Measurements from ENCODE around the gene BPIFB1. TPM values are rescaled to one million over a fixed set of nuclear protein-coding genes. Genes with fewer than 3 reads are reported as not detected.

Gene BPIFB1
- total RNA-seq, 1 experiment from 2014 or later = not detected

GRCh38 chr20:33296206-33296605 lies 13.2 kb downstream of the BPIFB1 start (continued):
- no peak for TF ChIP-seq AFF4 (CRISPR knock-in tag; IDR thresholded peaks at IDR 0.05; ENCODE audit: borderline replicate concordance)
- no peak for TF ChIP-seq SMAD3 (CRISPR knock-in tag; IDR thresholded peaks at IDR 0.05; ENCODE audit: borderline replicate concordance)
- TF ChIP-seq, protein P1, sequence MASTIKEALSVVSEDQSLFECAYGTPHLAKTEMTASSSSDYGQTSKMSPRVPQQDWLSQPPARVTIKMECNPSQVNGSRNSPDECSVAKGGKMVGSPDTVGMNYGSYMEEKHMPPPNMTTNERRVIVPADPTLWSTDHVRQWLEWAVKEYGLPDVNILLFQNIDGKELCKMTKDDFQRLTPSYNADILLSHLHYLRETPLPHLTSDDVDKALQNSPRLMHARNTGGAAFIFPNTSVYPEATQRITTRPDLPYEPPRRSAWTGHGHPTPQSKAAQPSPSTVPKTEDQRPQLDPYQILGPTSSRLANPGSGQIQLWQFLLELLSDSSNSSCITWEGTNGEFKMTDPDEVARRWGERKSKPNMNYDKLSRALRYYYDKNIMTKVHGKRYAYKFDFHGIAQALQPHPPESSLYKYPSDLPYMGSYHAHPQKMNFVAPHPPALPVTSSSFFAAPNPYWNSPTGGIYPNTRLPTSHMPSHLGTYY (CRISPR knock-in tag; IDR thresholded peaks at IDR 0.05) = no peak
- no peak for TF ChIP-seq E2F4 (CRISPR knock-in tag; IDR thresholded peaks at IDR 0.05; ENCODE audit: borderline replicate concordance, low read depth)
- TF ChIP-seq, protein P2, sequence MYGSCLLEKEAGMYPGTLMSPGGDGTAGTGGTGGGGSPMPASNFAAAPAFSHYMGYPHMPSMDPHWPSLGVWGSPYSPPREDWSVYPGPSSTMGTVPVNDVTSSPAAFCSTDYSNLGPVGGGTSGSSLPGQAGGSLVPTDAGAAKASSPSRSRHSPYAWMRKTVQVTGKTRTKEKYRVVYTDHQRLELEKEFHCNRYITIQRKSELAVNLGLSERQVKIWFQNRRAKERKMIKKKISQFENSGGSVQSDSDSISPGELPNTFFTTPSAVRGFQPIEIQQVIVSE (CRISPR knock-in tag; IDR thresholded peaks at IDR 0.05; ENCODE audit: borderline replicate concordance) = no peak
- no peak for TF ChIP-seq CREM (CRISPR knock-in tag; IDR thresholded peaks at IDR 0.05)

GRCh38 chr20:33298391-33298790 lies 15.4 kb downstream of the BPIFB1 start:
- ChIA-PET POLR2A (no interaction called here), CTCF (interaction anchor here (0.5 to 3.4 kb wide), 17 partner anchors 12 to 369 kb away, joined by 3 to 33 read pairs (median 4); partner anchors contain the start of gene ACTL10)
- no peak for DNase-seq (ENCODE audit: low spot score)
- Mint-ChIP-seq H3K9me3 (no peaks in the 10 kb centered on the region), H3K27me3 (ENCODE audit: low read depth) (0 out of 2 replicates have a peak, but pooled peaks cover 3% of the 10 kb centered on the region), H3K4me1 (peaks cover 7% of the 10 kb centered on the region; the same call in 1 of the 2 replicates), H3K4me3 (no peak overlapping the region), H3K36me3 (no peaks in the 10 kb centered on the region), H3K27ac (no peak overlapping the region)
- TF ChIP-seq TCF7 (CRISPR knock-in tag; IDR thresholded peaks at IDR 0.05; ENCODE audit: low read depth) (no peak), ETV6 (CRISPR knock-in tag; IDR thresholded peaks at IDR 0.05) (no peak), ZNF671 (CRISPR knock-in tag; IDR thresholded peaks at IDR 0.05) (no peak), PRDM15 (CRISPR knock-in tag; IDR thresholded peaks at IDR 0.05) (no peak), MYBL2 (CRISPR knock-in tag; IDR thresholded peaks at IDR 0.05) (no peak), ZNF281 (CRISPR knock-in tag; IDR thresholded peaks at IDR 0.05) (no peak), NR1H2 (CRISPR knock-in tag; IDR thresholded peaks at IDR 0.05) (no peak), CREM (CRISPR knock-in tag; IDR thresholded peaks at IDR 0.05) (no peak), SOX15 (CRISPR knock-in tag; IDR thresholded peaks at IDR 0.05) (no peak), HMGA2 (CRISPR knock-in tag; IDR thresholded peaks at IDR 0.05) (no peak), ATF1 (CRISPR knock-in tag; IDR thresholded peaks at IDR 0.05) (no peak), ESRRA (CRISPR knock-in tag; IDR thresholded peaks at IDR 0.05; ENCODE audit: borderline replicate concordance) (no peak), FOXP1 (CRISPR knock-in tag; IDR thresholded peaks at IDR 0.05; ENCODE audit: borderline replicate concordance) (no peak)
- TF ChIP-seq, protein P2 (CRISPR knock-in tag; IDR thresholded peaks at IDR 0.05; ENCODE audit: borderline replicate concordance) = no peak
- TF ChIP-seq, protein P3, sequence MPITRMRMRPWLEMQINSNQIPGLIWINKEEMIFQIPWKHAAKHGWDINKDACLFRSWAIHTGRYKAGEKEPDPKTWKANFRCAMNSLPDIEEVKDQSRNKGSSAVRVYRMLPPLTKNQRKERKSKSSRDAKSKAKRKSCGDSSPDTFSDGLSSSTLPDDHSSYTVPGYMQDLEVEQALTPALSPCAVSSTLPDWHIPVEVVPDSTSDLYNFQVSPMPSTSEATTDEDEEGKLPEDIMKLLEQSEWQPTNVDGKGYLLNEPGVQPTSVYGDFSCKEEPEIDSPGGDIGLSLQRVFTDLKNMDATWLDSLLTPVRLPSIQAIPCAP (CRISPR knock-in tag; IDR thresholded peaks at IDR 0.05) = no peak
- peak; percentile 30 for ATAC-seq
